Activated CD8-positive, alpha-beta memory T cell treated with anti-CD3 and anti-CD28 coated beads, Interleukin-2, amount 10 ng/mL, durations not matched to agents 7 days and 5 days (primary cell): ENCODE data around the gene SLC9B1. TPM values are rescaled to one million over a fixed set of nuclear protein-coding genes. Genes with fewer than 3 reads are reported as not detected.
"Not testable (repeated sequence)": the region's sequence is repeated elsewhere in the genome, so short reads cannot be mapped to it uniquely, and the experiment has no call there.

Experiments
- ATAC-seq: fragments of 150-1000 bp; cut with Tn5 transposase; one replicate; pipeline ENCODE4 v1.10.0; 2021; ENCODE audit warnings: moderate library complexity
- CTCF ChIA-PET: fragments of 350-600 bp; sonication (Branson Sonifier 250); formaldehyde crosslinking; loops from one replicate; lab custom pipeline; 2021; ENCODE audit warnings: antibody characterized with exemption; lab: Charles Lee
- DNase-seq: peaks from one replicate; pipeline ENCODE4 v3.0.0-alpha.2; 2020
- H3K27ac Mint-ChIP-seq: one replicate; pipeline ENCODE4 v1.8.0; 2021; ENCODE audit warnings: mild to moderate bottlenecking, mixed read lengths
- H3K27me3 Mint-ChIP-seq: one replicate; pipeline ENCODE4 v1.8.0; 2021; ENCODE audit warnings: mixed read lengths
- H3K36me3 Mint-ChIP-seq: one replicate; pipeline ENCODE4 v1.8.0; 2021; ENCODE audit warnings: mild to moderate bottlenecking, mixed read lengths
- H3K4me1 Mint-ChIP-seq: one replicate; pipeline ENCODE4 v1.8.0; 2021; ENCODE audit warnings: mixed read lengths
- H3K4me3 Mint-ChIP-seq: one replicate; pipeline ENCODE4 v1.8.0; 2021; ENCODE audit warnings: mild to moderate bottlenecking, moderate library complexity, mixed read lengths
- H3K9me3 Mint-ChIP-seq: one replicate; pipeline ENCODE4 v1.8.0; 2022; ENCODE audit warnings: low read depth, mixed read lengths
- total RNA-seq, 2 experiments: library from RNA; stranded (reverse); gene quantifications; one replicate each; pipeline ENCODE4 v1.2.3, GENCODE V29; 2021

SLC9B1 gene
- total RNA-seq, 2 experiments from 2014 or later = 1.2 to 1.3 TPM

- H3K27ac Mint-ChIP-seq = peak overlapping the region; percentile 57
- CTCF ChIA-PET = interaction anchor here (5.4 kb wide), 1 partner anchor 37 kb away, joined by 36 read pairs; the partner anchor contains the start of gene UBE2D3
Measured at GRCh38 chr4:102865327-102865726, 154.2 kb downstream of the SLC9B1 start.

DNA sequence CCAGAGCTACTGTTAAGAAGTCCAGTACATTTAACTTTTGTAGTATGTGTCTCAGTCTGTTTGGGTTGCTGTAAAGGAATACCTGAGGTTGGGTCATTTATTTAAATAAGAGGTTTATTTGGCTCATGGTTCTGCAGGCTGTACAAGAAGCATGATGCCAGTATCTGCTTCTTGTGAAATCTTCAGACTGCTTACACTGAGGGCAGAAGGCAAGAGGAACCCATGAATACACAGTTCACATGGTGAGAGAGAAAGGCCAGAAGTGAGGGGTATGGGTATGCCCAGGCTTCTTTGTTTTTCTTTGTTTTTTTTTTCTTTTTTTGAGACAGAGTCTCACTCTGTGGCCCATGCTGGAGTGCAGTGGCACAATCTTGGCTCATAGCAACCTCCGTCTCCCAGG lies 156.8 kb downstream of the SLC9B1 start:
- H3K36me3 Mint-ChIP-seq = peaks cover 66% of the 10 kb centered on the region
- ATAC-seq (no peak), DNase-seq (no peak)
- H3K27me3 Mint-ChIP-seq = no peaks in the 10 kb centered on the region
- H3K27ac Mint-ChIP-seq = no peak overlapping the region
- H3K9me3 Mint-ChIP-seq = peaks cover 21% of the 10 kb centered on the region
- H3K4me1 Mint-ChIP-seq = peaks cover 36% of the 10 kb centered on the region
- CTCF ChIA-PET = no interaction called here
- H3K4me3 Mint-ChIP-seq = no peak overlapping the region

More at GRCh38 chr4:102865327-102865726, 154.2 kb downstream of the SLC9B1 start:
- H3K36me3 Mint-ChIP-seq = peaks cover 52% of the 10 kb centered on the region
- not testable (repeated sequence) for H3K27me3 Mint-ChIP-seq, H3K4me3 Mint-ChIP-seq, DNase-seq, ATAC-seq, H3K9me3 Mint-ChIP-seq
- H3K4me1 Mint-ChIP-seq = peaks cover 39% of the 10 kb centered on the region

DNA sequence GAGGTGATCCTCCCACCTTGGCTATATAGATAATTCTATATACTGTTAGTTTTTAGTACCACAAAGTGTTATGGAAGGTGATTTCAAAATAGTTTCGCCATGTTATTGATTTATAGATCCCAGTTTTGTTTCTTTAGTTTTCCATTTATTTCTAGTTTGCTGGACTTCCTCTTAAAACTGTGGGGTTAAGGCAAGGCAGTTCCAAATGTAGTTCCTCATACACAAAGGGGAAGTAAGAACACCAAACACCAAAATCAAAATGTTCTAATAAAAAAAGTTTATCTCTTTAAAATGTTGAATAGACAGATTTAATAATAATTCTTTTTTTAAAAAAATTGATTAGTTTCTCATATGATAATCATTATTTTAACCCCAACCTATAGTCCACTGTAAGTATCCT lies 157.5 kb downstream of the SLC9B1 start:
- Mint-ChIP-seq H3K36me3 (peaks cover 64% of the 10 kb centered on the region), H3K4me1 (peaks cover 29% of the 10 kb centered on the region), H3K4me3 (no peak overlapping the region), H3K27me3 (no peaks in the 10 kb centered on the region), H3K27ac (no peak overlapping the region), H3K9me3 (peaks cover 21% of the 10 kb centered on the region)
- no peak for ATAC-seq
- no peak for DNase-seq
- CTCF ChIA-PET = interaction anchor here (2.1 kb wide), 1 partner anchor 34 kb away, joined by 4 read pairs; no protein-coding TSS in a partner anchor

DNA sequence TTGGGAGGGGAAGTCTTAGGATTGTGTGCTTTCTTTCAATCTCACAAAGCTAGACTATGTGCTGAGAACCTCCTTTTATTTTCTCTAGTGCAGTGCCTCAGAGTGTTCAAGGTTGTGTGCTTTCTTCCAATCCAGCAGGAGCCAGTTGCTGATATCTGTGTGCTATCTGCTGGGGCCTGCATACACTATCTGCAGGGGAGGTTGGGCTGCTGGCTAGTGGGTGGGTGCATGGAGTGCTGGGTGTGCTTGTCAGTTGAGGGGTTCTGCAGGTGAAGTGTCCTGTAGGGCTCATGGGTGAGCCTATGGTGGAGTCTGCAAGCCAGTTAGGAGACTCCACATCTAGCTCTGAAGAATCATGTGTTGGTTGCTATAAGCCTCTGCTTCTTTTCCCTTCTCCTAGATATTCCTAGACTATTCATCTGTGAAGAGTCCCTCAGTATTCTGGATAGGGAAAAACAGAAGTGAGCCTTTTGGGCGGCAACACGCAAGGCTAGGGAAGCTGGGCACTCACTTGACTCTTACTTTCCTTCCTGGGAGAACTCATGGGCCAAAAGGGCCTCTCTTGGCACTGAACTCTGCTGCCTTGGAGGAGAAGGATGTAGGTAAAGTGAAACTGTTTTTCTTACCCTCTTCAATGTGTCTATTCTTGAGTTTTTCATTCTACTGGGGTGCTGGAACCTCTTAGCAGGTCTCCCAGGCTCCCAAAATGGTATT lies 158.7 kb downstream of the SLC9B1 start:
- H3K4me3 Mint-ChIP-seq = no peak overlapping the region
- CTCF ChIA-PET = interaction anchor here (2.1 kb wide), 1 partner anchor 33 kb away, joined by 4 read pairs; no protein-coding TSS in a partner anchor
- peaks cover 21% of the 10 kb centered on the region for H3K9me3 Mint-ChIP-seq
- ATAC-seq (no peak), DNase-seq (no peak)
- peaks cover 18% of the 10 kb centered on the region for H3K4me1 Mint-ChIP-seq
- H3K36me3 Mint-ChIP-seq = peaks cover 60% of the 10 kb centered on the region
- H3K27ac Mint-ChIP-seq = no peak overlapping the region
- no peaks in the 10 kb centered on the region for H3K27me3 Mint-ChIP-seq

- no peak for DNase-seq
- peaks cover 3% of the 10 kb centered on the region for H3K4me1 Mint-ChIP-seq
- H3K9me3 Mint-ChIP-seq = peaks cover 21% of the 10 kb centered on the region
- peaks cover 46% of the 10 kb centered on the region for H3K36me3 Mint-ChIP-seq
- H3K4me3 Mint-ChIP-seq = no peak overlapping the region
- H3K27me3 Mint-ChIP-seq = no peaks in the 10 kb centered on the region
- CTCF ChIA-PET = interaction anchor here (1.2 kb wide), 1 partner anchor 10 kb away, joined by 3 read pairs; the partner anchor contains the start of gene CISD2
- H3K27ac Mint-ChIP-seq = no peak overlapping the region
- no peak for ATAC-seq
Measured at GRCh38 chr4:102858828-102859464, 160.6 kb downstream of the SLC9B1 start.

Other genes starting within 250 kb of the SLC9B1 start
- gene UBE2D3, start 192.2 kb downstream of the SLC9B1 start, total RNA-seq = 100 to 1,000 TPM; 357 to 421 TPM
- 10 to 100 TPM; 31.9 to 42.3 TPM for gene CISD2, start 150.7 kb downstream of the SLC9B1 start, total RNA-seq
- gene SLC9B2, start 57.1 kb upstream of the SLC9B1 start, total RNA-seq = 10 to 100 TPM; 24.2 to 27.4 TPM
- gene BDH2, start 80.1 kb upstream of the SLC9B1 start, total RNA-seq = 10 to 100 TPM; 16.5 to 19.2 TPM
- gene CENPE, start 178.6 kb upstream of the SLC9B1 start, total RNA-seq = 10 to 100 TPM; 56.6 to 73.3 TPM